Stimulated activated naive CD8-positive, alpha-beta T cell treated with anti-CD3 and anti-CD28 coated beads, Interleukin-15, amount 100 ng/mL, for 72 hours (primary cell): ENCODE data around the gene CELF1.

Experiments
- ATAC-seq: fragments of 150-1000 bp; cut with Tn5 transposase; 2 replicates; pipeline ENCODE4 v1.10.0; 2021; ENCODE audit warnings: mild to moderate bottlenecking, moderate library complexity
- DNase-seq, 2 donors: peaks; one replicate each; pipeline ENCODE4 v3.0.0; 2021 to 2022
- H3K27ac Mint-ChIP-seq, 2 donors: one replicate each; pipeline ENCODE4 v1.8.0; 2022; ENCODE audit warnings: mild to moderate bottlenecking in 2 of 2, mixed read lengths in 2 of 2, moderate library complexity in 2 of 2
- H3K27me3 Mint-ChIP-seq: one replicate; pipeline ENCODE4 v1.8.0; 2022; ENCODE audit warnings: mixed read lengths
- H3K4me1 Mint-ChIP-seq: one replicate; pipeline ENCODE4 v1.8.0; 2022; ENCODE audit warnings: mild to moderate bottlenecking, mixed read lengths
- H3K4me3 Mint-ChIP-seq, 2 donors: one replicate each; pipeline ENCODE4 v1.8.0; 2022; ENCODE audit warnings: mild to moderate bottlenecking in 2 of 2, mixed read lengths in 2 of 2, moderate library complexity in 1 of 2
- H3K9me3 Mint-ChIP-seq, 2 donors: one replicate each; pipeline ENCODE4 v1.8.0; 2022; ENCODE audit warnings: mixed read lengths in 2 of 2

CELF1 gene

DNA sequence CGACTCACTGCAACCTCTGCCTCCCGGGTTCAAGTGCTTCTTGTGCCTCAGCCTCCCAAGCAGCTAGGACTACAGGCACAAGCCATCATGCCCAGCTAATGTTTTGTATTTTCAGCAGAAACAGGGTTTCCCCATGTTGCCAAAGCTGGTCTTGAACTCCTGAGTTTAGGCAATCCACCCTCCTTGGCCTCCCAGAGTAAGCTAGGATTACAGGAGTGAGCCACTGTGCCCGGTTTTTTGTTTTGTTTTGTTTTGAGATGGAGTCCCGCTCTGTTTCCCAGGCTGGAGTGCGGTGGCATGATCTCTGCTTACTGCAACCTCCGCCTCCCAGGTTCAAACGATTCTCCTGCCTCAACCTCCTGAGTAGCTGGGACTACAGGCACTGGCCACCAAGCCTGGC, 41.0 kb downstream of the CELF1 start:
- H3K27ac Mint-ChIP-seq: peak overlapping the region in 1 of 2 donors; percentile 19
- no peaks in the 10 kb centered on the region for H3K27me3 Mint-ChIP-seq
- ATAC-seq: no peak
- DNase-seq: no peak
- no peaks in the 10 kb centered on the region for H3K9me3 Mint-ChIP-seq
- no peak overlapping the region for H3K4me3 Mint-ChIP-seq
- peaks cover 81% of the 10 kb centered on the region for H3K4me1 Mint-ChIP-seq

DNA sequence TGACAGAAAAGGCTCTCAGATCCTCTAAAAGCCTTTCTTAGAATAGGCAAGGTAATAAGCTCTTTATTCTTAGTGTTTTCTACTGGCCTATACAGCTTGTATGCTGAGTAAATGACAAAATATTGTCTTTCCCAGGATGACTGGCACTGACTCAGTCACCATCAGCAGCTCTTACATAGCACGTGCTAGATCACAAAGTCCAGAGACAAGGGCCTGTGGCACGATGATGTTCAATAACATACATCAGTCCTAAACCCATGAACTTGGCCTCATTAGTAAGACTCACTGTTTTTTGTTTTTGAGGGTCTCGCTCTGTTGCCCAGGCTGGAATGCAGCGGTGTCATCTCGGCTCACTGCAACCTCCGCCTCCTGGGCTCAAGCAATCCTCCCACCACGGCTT, 42.7 kb downstream of the CELF1 start:
- no peak overlapping the region for H3K4me3 Mint-ChIP-seq
- ATAC-seq: peak; percentile 86

DNA sequence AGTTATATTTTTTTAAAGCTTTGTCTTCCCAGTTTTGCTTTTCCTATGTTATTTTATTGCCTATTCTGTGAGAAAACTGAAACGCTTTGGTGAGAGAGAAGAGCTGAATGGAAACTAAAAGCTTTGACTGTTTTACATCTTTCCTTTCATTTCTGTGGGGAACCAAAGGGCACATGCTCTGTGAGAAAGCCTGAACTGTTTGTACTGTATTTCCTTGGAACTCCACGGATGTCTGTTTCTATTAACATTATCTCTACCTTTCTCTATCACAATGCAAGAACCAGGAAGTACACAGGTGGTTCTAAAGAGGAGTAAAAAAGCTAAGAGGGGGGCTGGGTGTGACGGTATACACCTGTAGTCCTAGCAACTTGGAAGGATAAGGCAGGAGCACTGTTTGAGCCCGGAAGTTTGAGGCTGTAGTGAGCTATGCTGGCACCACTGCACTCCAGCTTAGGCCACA, 43.8 kb downstream of the CELF1 start:
- Mint-ChIP-seq H3K27ac (peak overlapping the region in 1 of 2 donors; percentile 4), H3K27me3 (no peaks in the 10 kb centered on the region), H3K9me3 (no peaks in the 10 kb centered on the region), H3K4me3 (peak overlapping the region; percentile 6 to 11), H3K4me1 (peaks cover 74% of the 10 kb centered on the region)
- DNase-seq (no peak), ATAC-seq (no peak)

More for the DNA sequence above, 42.7 kb downstream of the CELF1 start:
- Mint-ChIP-seq H3K27ac (peak overlapping the region in 1 of 2 donors; percentile 27), H3K9me3 (no peaks in the 10 kb centered on the region), H3K4me1 (peaks cover 78% of the 10 kb centered on the region), H3K27me3 (no peaks in the 10 kb centered on the region)
- DNase-seq: no peak

DNA sequence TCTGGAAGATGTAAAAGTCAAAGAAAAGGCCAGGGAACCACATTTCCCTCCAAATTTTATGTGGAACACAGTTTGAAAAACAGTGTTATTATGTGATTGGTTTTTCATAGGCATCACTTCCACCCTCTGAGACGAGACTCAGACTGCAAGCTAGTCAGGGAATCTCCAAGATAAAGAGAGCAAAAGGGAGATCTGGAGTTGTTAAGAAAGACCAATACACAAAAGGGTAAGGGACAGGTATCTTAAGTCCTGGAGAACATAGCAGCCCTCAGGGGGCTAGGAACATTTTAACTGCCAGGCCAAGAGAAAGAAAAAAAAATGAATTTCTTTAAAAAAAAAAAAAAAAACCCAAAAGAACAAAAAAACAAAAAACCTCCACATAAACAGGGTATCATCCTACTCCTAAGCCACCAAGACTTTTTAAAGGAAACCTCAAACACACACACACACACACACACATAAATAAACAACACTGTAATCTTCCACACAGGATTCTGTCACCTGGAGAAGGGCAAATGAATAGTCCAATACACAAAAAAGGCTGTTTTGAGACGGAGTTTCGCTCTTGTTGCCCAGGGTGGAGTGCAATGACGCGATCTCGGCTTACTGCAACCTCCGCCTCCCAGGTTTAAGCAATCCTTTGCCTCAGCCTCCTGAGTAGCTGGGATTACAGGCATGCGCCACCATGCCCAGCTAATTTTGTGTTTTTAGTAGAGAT, 44.5 kb downstream of the CELF1 start:
- Mint-ChIP-seq H3K9me3 (no peaks in the 10 kb centered on the region), H3K27me3 (no peaks in the 10 kb centered on the region), H3K4me1 (peaks cover 74% of the 10 kb centered on the region), H3K4me3 (peak overlapping the region; percentile 6 to 55), H3K27ac (peak overlapping the region in 1 of 2 donors; percentile 59)
- ATAC-seq (no peak), DNase-seq (no peak)

GRCh38 chr11:47507563-47508239, 45.2 kb downstream of the CELF1 start:
- Mint-ChIP-seq H3K9me3 (no peaks in the 10 kb centered on the region), H3K4me1 (peaks cover 77% of the 10 kb centered on the region), H3K27ac (peak overlapping the region in 1 of 2 donors; percentile 59), H3K27me3 (no peaks in the 10 kb centered on the region), H3K4me3 (peak overlapping the region in 1 of 2 donors; percentile 27)
- DNase-seq (no peak), ATAC-seq (no peak)

GRCh38 chr11:47506795-47507562, 46.0 kb downstream of the CELF1 start:
- no peaks in the 10 kb centered on the region for H3K9me3 Mint-ChIP-seq
- peak in 1 of 2 donors; percentile 19 for DNase-seq
- H3K4me1 Mint-ChIP-seq: peaks cover 83% of the 10 kb centered on the region
- ATAC-seq: peak; percentile 65
- H3K27ac Mint-ChIP-seq: peak overlapping the region; percentile 59 to 66
- H3K4me3 Mint-ChIP-seq: peak overlapping the region; percentile 27 to 58
- H3K27me3 Mint-ChIP-seq: no peaks in the 10 kb centered on the region

- ATAC-seq (no peak), DNase-seq (no peak)
- H3K4me1 Mint-ChIP-seq: peaks cover 85% of the 10 kb centered on the region
- peak overlapping the region; percentile 59 to 69 for H3K27ac Mint-ChIP-seq
- no peak overlapping the region for H3K4me3 Mint-ChIP-seq
- H3K9me3 Mint-ChIP-seq: no peaks in the 10 kb centered on the region
- no peaks in the 10 kb centered on the region for H3K27me3 Mint-ChIP-seq
Observed at GRCh38 chr11:47506373-47506772, 46.6 kb downstream of the CELF1 start.

DNA sequence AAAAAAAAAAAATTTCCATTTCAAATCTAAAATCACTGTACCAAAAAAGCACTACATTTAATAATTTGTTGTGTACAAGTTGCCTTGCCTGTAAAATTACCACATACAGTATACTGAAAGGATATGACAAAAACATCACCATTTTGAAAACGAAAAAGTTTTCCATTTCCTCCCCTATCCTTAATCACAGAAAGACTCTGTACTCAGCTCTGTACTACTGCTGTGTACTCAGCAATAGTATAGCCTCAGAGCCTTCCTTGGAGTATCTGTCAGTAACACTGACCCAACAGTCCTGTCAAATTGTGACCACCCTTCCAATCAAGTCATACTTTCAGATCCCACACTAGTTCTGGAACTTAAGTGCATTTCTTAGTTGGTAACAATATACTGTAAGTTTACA, 48.0 kb downstream of the CELF1 start:
- no peak overlapping the region for H3K4me3 Mint-ChIP-seq
- peak; percentile 56 for ATAC-seq
- H3K27me3 Mint-ChIP-seq: no peaks in the 10 kb centered on the region
- H3K27ac Mint-ChIP-seq: peak overlapping the region; percentile 54 to 88
- no peaks in the 10 kb centered on the region for H3K9me3 Mint-ChIP-seq
- peaks cover 81% of the 10 kb centered on the region for H3K4me1 Mint-ChIP-seq
- no peak for DNase-seq

DNA sequence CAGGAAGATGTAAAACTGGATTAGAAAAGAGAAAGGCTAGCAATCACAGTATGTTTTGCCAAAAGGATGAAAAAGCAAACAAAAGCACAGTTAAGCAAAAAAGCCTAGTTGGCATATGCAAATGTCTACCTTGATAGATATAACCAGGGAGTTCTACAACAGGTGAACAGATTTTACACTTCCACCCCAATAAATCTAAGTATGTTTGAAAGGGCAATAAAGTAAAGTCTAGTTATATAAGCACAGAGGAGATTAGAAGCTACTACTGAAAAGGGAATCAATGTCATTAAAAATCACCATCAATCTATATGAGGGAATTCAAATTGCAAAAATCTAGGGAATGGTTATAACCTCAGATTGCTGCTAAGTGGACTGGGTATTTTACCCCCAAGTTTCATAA, 49.7 kb downstream of the CELF1 start:
- H3K27me3 Mint-ChIP-seq: no peaks in the 10 kb centered on the region
- no peak overlapping the region for H3K4me3 Mint-ChIP-seq
- peaks cover 73% of the 10 kb centered on the region for H3K4me1 Mint-ChIP-seq
- ATAC-seq (no peak), DNase-seq (no peak)
- H3K27ac Mint-ChIP-seq: no peak overlapping the region
- no peaks in the 10 kb centered on the region for H3K9me3 Mint-ChIP-seq

- Mint-ChIP-seq H3K27me3 (no peaks in the 10 kb centered on the region), H3K9me3 (no peaks in the 10 kb centered on the region), H3K27ac (peak overlapping the region in 1 of 2 donors; percentile 41), H3K4me1 (peaks cover 68% of the 10 kb centered on the region), H3K4me3 (no peak overlapping the region)
- no peak for ATAC-seq
- no peak for DNase-seq
Observed at GRCh38 chr11:47502767-47503166, 50.2 kb downstream of the CELF1 start.

- H3K4me3 Mint-ChIP-seq: no peak overlapping the region
- H3K9me3 Mint-ChIP-seq: no peaks in the 10 kb centered on the region
- no peak for ATAC-seq
- H3K27ac Mint-ChIP-seq: no peak overlapping the region
- H3K27me3 Mint-ChIP-seq: no peaks in the 10 kb centered on the region
- peaks cover 51% of the 10 kb centered on the region for H3K4me1 Mint-ChIP-seq
- DNase-seq: no peak
Observed at GRCh38 chr11:47501101-47501500, 51.8 kb downstream of the CELF1 start.

DNA sequence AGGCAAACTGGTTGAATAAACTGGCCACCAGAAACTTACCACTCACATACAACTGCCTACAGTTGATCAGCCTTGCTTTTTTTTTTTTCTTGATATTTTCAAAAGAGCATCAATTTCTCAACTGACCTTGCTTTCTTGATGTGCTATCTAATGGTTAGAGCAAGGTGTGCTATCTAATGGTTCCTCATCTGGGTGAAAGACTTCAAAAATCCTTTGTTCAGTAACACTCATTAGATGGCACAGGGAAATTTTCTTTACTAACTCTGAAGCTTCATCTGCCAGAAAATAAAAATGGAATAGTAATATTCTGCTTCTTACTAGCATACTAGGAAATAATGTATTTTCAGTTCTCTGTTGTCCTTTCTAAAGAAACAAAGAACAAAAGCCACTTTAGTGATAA, 52.8 kb downstream of the CELF1 start:
- no peaks in the 10 kb centered on the region for H3K27me3 Mint-ChIP-seq
- no peak overlapping the region for H3K27ac Mint-ChIP-seq

GRCh38 chr11:47499614-47500013, 53.3 kb downstream of the CELF1 start:
- peaks cover 40% of the 10 kb centered on the region for H3K4me1 Mint-ChIP-seq
- peak overlapping the region in 1 of 2 donors; percentile 21 for H3K27ac Mint-ChIP-seq
- DNase-seq (no peak), ATAC-seq (no peak)
- H3K9me3 Mint-ChIP-seq: no peaks in the 10 kb centered on the region
- no peak overlapping the region for H3K4me3 Mint-ChIP-seq
- no peaks in the 10 kb centered on the region for H3K27me3 Mint-ChIP-seq

More for the DNA sequence above, 52.8 kb downstream of the CELF1 start:
- ATAC-seq (no peak), DNase-seq (no peak)
- Mint-ChIP-seq H3K4me1 (peaks cover 44% of the 10 kb centered on the region), H3K4me3 (no peak overlapping the region), H3K9me3 (no peaks in the 10 kb centered on the region)

- peaks cover 39% of the 10 kb centered on the region for H3K4me1 Mint-ChIP-seq
- ATAC-seq (no peak), DNase-seq (no peak)
- peak overlapping the region; percentile 10 to 21 for H3K27ac Mint-ChIP-seq
- no peak overlapping the region for H3K4me3 Mint-ChIP-seq
- no peaks in the 10 kb centered on the region for H3K27me3 Mint-ChIP-seq
- H3K9me3 Mint-ChIP-seq: no peaks in the 10 kb centered on the region
Observed at GRCh38 chr11:47499161-47499560, 53.8 kb downstream of the CELF1 start.

DNA sequence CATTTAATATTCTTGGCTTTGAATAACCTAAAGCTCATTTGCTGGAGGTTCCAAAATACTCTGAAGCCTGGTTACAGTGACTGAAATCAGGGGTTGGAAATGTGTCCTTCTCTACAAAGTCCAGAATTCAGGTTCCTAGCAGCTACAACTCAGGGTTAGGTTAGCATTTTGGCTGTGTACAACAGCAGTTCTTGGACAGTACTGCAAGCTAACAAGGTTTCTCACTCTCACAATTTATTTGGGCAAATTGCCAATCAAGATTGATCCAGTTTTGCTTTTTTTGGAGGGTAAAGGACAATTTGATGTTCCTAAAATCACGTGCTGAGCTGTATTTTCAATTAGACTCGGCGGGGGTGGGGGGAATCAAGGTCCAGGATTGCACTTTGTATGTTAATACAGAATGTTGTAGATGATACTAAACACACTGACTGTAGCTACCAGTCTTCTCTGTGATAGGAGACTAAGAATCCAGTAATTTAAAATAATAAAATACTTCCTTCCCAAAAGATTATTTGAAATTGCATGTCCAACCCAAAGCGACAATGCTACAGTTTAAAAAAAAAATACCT, 54.3 kb downstream of the CELF1 start:
- DNase-seq (no peak), ATAC-seq (no peak)
- Mint-ChIP-seq H3K9me3 (no peaks in the 10 kb centered on the region), H3K27ac (no peak overlapping the region), H3K4me1 (peaks cover 34% of the 10 kb centered on the region), H3K4me3 (no peak overlapping the region), H3K27me3 (no peaks in the 10 kb centered on the region)
